ENCODE measurements around the gene EAF2. TPM values are rescaled to one million over a fixed set of nuclear protein-coding genes. Genes with fewer than 3 reads are reported as not detected.

EAF2 gene
- total RNA-seq, 2 donors from 2014 or later, result 14.9 to 19.3 TPM

DNA sequence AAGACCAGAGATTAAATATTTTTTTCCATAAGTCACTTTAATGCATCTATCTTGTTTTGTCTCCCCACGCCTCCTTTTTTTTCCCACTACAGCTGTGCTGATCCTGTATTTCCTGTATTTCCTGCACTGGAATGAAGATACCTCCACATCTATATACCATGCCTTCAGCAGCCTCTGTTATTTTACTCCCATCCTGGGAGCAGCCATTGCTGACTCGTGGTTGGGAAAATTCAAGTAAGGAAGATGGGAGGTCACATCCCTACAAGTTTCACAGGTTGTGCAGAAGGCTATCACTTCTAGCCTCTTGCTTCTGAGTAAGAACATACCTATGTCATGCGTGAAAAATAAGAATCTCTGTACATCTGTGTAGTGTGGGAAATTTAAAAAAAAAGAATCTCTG, 62.3 kb downstream of the EAF2 start:
- ATAC-seq (no peak), DNase-seq (ENCODE audit: low spot score in 2 of 2) (no peak)
- Mint-ChIP-seq H3K9me3 (no peaks in the 10 kb centered on the region), H3K36me3 (no peaks in the 10 kb centered on the region), H3K27ac (no peak overlapping the region)

DNA sequence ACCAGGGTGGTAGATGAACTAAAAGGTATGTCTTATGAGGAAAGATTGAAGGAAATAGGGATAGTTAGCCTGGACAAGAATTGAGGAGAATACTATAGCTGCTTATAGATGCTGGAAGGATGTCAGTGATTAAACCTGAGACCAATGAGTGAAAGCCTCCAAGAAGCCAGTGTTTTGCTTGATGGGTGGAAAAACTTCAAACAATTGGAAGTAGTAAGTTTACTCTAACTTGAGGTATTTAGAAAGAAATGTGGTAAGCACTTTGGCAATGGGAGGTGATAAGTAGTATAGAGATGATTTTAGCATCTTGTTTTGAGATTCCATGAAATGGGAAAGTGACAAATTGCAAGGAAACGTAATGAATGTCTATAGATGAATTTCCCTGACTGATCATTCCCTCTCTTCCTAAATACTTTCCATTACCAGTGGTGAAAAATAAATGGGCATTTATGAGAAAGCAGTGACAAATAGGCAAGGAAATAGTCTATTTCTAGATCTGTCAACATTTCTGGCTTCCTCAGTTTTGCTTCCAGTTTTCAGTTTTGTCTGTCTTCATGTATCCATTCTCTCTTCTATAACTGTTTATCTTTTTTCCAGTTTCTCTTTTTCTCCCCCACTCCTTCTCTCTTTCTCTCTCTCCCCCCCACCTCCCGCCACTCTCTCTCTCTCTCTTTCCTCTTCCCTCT, 78.4 kb downstream of the EAF2 start:
- peaks cover 2% of the 10 kb centered on the region in 2 donors for H3K9me3 Mint-ChIP-seq
- DNase-seq (ENCODE audit: low spot score in 2 of 2) (no peak), ATAC-seq (peak in 1 of 2 donors; percentile 96)
- H3K36me3 Mint-ChIP-seq, result peaks cover 3 to 11% of the 10 kb centered on the region in 2 donors
- H3K27ac Mint-ChIP-seq, result no peak overlapping the region

GRCh38 chr3:121914081-121914998, 79.3 kb downstream of the EAF2 start:
- ATAC-seq, result no peak
- no peak for DNase-seq (ENCODE audit: low spot score in 2 of 2)
- Mint-ChIP-seq H3K9me3 (no peaks in the 10 kb centered on the region), H3K27ac (no peak overlapping the region), H3K36me3 (peaks cover 0 to 5% of the 10 kb centered on the region in 2 donors)

- H3K36me3 Mint-ChIP-seq, result no peaks in the 10 kb centered on the region
- ATAC-seq, result no peak
- H3K27ac Mint-ChIP-seq, result no peak overlapping the region
- DNase-seq (ENCODE audit: low spot score in 2 of 2), result no peak
- no peaks in the 10 kb centered on the region for H3K9me3 Mint-ChIP-seq
These were observed 81.2 kb downstream of the EAF2 start for GRCh38 chr3:121916189-121916588.

DNA sequence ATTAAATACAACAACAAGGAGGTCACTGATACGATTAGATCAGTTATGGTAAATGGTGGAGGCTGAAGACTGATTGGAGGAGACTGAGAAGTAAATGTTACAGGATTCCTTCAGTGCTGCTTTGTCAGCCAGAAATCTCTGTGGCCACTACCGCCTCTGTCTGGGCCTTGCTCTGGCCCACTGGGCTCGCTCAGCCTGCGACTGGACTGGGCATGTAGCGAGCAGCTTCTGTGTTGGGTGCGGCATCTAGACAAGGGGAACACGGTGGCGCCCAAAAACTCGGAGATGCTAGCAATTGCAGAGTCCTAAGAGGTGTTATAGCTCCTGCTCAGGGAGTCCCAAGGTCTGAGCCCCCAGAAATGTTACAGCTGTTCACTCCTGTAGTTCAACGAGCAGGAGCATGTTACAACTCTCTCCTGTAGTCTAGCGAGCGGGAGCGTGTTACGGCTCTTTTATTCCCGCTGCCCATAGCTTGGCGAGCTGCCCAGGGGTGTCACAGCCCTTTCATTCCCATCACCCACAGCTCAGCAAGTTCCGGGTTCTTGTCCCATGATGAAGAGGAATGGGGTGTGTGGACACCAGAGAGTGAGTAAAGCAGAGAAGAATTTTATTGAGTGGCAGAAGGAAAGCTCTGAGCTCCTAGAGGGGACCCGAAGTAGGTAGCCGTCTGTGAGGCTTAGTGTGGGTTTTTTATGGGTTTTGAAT, 83.9 kb downstream of the EAF2 start:
- no peak overlapping the region for H3K27ac Mint-ChIP-seq
- DNase-seq (ENCODE audit: low spot score in 2 of 2), result no peak
- no peaks in the 10 kb centered on the region for H3K36me3 Mint-ChIP-seq
- H3K9me3 Mint-ChIP-seq, result no peaks in the 10 kb centered on the region
- no peak for ATAC-seq

DNA sequence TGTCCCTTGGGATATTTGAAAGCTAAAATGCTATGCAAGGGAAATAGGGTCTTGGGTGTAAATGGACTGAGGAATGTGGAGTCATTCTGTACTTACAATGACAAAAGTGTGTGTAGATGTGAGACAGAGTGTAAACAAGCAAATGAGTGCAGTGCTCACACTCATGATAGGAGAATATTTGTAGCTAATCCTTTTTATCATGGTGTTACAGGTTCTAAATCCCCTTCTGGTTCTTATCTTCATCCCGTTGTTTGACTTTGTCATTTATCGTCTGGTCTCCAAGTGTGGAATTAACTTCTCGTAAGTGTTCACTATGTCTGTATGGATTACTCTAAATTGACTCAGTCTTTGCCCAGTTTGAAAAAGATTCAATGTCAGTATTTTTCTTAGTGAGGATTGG, 89.7 kb downstream of the EAF2 start:
- H3K9me3 Mint-ChIP-seq, result peaks cover 0 to 3% of the 10 kb centered on the region in 2 donors
- DNase-seq (ENCODE audit: low spot score in 2 of 2), result no peak

DNA sequence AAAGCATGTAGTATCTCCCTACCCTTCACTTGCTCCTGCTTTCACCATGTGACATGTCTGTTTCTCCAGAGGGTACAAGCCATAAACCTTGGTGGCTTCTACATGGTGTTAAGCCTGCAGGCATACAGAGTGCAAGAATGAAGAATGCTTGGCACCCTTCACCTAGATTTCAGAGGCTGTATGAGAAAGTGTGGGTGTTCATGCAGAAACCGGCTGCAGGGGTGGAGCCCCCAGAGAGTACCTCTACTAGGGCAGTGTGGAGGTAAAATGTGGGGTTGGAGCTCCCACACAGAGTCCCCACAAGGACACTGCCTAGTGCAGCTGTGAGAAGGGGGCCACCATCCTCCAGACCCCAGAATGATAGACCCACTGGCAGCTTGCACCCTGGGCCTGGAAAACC, 91.4 kb downstream of the EAF2 start:
- Mint-ChIP-seq H3K9me3 (peaks cover 0 to 3% of the 10 kb centered on the region in 2 donors), H3K36me3 (peaks cover 0 to 6% of the 10 kb centered on the region in 2 donors)
- no peak for DNase-seq (ENCODE audit: low spot score in 2 of 2)

More for the DNA sequence above, 89.7 kb downstream of the EAF2 start:
- Mint-ChIP-seq H3K36me3 (peaks cover 0 to 6% of the 10 kb centered on the region in 2 donors), H3K27ac (no peak overlapping the region)
- no peak for ATAC-seq

More for the DNA sequence above, 91.4 kb downstream of the EAF2 start:
- H3K27ac Mint-ChIP-seq, result no peak overlapping the region
- ATAC-seq, result no peak

Other genes starting within 250 kb of the EAF2 start
- gene FBXO40, start 241.8 kb upstream of the EAF2 start, total RNA-seq, result not detected
- 100 to 1,000 TPM; 217 to 293 TPM for gene HCLS1, start 174.3 kb upstream of the EAF2 start, total RNA-seq
- 10 to 100 TPM; 30.1 to 31.8 TPM for gene GOLGB1, start 85.5 kb upstream of the EAF2 start, total RNA-seq
- 10 to 100 TPM; 34.7 to 50.6 TPM for gene IQCB1, start 149 bp upstream of the EAF2 start, total RNA-seq
- 1 to 10 TPM; 5.0 to 8.3 TPM for gene SLC15A2, start 59.2 kb downstream of the EAF2 start, total RNA-seq
- not detected for gene ILDR1, start 187.0 kb downstream of the EAF2 start, total RNA-seq
- under 1 TPM; 0.14 to 0.49 TPM for gene CD86, start 220.2 kb downstream of the EAF2 start, total RNA-seq